IPS DF 6.9 (cell line): Measurements from ENCODE around the gene MICAL2.

ENCODE experiments used
- DNase-seq: peaks from one replicate; pipeline ENCODE4 v3.0.0-alpha.2; 2013; ENCODE audit warnings: low read depth, low spot score
- H3K27ac ChIP-seq: one replicate; pipeline ENCODE4 v1.5.1; 2013; ENCODE audit warnings: low read length, control low read depth
- H3K27me3 ChIP-seq: 2 replicates; pipeline ENCODE4 v1.6.1; 2013; ENCODE audit warnings: mild to moderate bottlenecking, low read length; ENCODE audit not compliant: control insufficient read depth, insufficient read depth
- H3K36me3 ChIP-seq: 2 replicates; pipeline ENCODE4 v1.6.1; 2013; ENCODE audit warnings: low read length; ENCODE audit not compliant: control insufficient read depth, insufficient read depth
- H3K4me1 ChIP-seq: 2 replicates; pipeline ENCODE4 v1.6.1; 2013; ENCODE audit warnings: low read length; ENCODE audit not compliant: control insufficient read depth, insufficient read depth
- H3K4me3 ChIP-seq: 2 replicates; pipeline ENCODE4 v1.5.1; 2013; ENCODE audit warnings: mild to moderate bottlenecking, low read length
- H3K9me3 ChIP-seq: 2 replicates; pipeline ENCODE4 v1.6.1; 2013; ENCODE audit warnings: low read length, inconsistent platforms; ENCODE audit not compliant: control insufficient read depth, insufficient read depth
- WGBS: extraction: QIAGEN DNeasy Blood & Tissue Kit; methylation state at CpG from one replicate; pipeline ENCODE4 v1.1.7; 2013; ENCODE audit warnings: mixed read lengths, missing lambda C conversion rate; ENCODE audit not compliant: insufficient read length, insufficient coverage; 5-methylcytosine and 5-hydroxymethylcytosine counted together

MICAL2 gene

DNA sequence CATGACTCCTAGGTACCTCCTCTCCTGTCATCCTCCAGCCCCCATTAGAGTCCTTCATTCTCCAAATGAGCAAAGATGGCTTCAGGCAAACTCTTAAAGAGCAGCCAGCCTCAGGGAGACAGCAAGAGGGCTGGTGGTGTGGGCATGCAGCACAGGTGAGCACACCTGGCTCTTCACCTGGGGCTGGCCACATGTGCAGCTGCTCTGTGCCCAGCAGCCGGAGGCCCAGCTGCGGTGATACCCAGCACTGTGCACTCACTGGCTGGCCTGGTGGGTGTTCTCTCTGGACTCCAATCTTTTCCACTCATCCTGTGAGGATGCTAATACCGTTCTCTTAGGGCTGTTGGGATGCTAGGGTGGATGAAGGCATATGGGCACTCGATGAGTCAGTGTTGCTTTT is 160.9 kb downstream of the MICAL2 start:
- WGBS = no CpG with 5 or more reads among the region's 4 CpGs

DNA sequence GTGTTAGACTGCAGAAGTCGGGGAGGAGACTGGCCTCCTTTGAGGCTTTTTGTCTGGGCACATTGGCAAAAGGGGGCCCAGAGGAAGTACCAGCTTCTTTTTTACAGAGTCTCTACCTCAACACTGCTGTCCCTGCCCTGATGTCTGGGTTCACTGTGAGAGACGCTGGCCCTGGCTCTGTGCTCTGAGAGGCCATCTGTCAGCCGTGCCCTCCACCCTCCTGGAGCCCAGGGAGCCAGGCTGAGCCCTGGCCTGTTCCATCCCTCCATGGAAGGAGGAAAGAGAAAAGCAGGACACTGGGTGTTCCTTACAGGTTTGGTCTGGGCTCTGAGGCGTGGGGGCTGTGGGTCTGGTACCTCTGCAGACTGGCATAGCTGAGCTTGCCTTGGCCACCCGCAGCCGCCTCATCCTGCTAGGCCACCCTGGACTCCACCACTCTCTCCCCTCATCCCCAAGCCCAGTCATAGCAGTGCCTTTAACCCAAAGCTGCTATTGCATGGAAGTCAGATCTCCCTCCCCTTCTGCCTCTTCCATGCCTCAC is 161.5 kb downstream of the MICAL2 start:
- DNase-seq = no peak
- Histone ChIP-seq H3K4me3 (no peak overlapping the region), H3K36me3 (no peaks in the 10 kb centered on the region), H3K9me3 (no peaks in the 10 kb centered on the region), H3K27me3 (no peaks in the 10 kb centered on the region), H3K4me1 (no peaks in the 10 kb centered on the region), H3K27ac (no peak overlapping the region)
- WGBS = no CpG with 5 or more reads among the region's 6 CpGs

More for the DNA sequence above, 160.9 kb downstream of the MICAL2 start:
- no peak overlapping the region for H3K4me3 ChIP-seq
- no peaks in the 10 kb centered on the region for H3K4me1 ChIP-seq
- H3K36me3 ChIP-seq = no peaks in the 10 kb centered on the region
- no peaks in the 10 kb centered on the region for H3K9me3 ChIP-seq
- DNase-seq = no peak
- no peak overlapping the region for H3K27ac ChIP-seq
- H3K27me3 ChIP-seq = no peaks in the 10 kb centered on the region

DNA sequence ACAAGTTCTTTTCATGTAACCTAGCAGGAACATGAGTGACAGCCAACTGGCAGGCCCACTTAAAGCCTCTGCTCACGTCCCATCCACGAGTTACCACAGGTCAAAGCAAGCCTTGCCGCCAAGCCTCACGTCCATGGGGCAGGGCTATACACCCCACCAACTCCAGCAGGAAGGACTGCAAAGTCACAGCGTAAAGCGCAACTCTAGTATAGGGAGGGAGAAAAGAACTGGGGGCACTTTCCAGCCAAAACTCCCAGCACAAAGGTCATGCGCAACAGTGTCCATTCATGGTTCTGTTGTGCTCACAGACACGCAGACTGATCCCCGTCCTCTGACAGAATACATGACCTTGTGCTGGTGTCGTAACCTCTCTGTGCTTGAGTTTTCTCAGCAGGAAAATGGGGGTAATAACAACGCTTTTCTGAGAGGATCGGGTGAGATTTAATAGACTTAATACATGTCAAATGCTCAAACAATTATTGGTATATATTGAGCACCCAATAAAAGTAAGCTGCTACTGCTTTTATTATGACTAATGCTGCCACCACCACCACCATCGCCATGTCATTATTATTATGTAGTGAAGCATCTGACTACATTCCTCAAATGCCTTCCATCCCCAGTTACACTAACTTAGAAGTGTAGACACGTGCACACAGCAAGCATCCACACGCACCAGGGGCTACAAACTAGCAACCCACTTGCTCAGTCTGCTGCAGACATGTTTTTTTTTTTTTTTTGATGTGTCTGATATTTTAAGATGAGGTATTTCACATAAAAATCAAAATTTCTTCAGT is 162.6 kb downstream of the MICAL2 start:
- no peaks in the 10 kb centered on the region for H3K4me1 ChIP-seq
- WGBS = no CpG with 5 or more reads among the region's 15 CpGs
- no peak overlapping the region for H3K4me3 ChIP-seq
- DNase-seq = no peak
- no peaks in the 10 kb centered on the region for H3K36me3 ChIP-seq
- no peak overlapping the region for H3K27ac ChIP-seq
- no peaks in the 10 kb centered on the region for H3K27me3 ChIP-seq
- no peaks in the 10 kb centered on the region for H3K9me3 ChIP-seq

DNA sequence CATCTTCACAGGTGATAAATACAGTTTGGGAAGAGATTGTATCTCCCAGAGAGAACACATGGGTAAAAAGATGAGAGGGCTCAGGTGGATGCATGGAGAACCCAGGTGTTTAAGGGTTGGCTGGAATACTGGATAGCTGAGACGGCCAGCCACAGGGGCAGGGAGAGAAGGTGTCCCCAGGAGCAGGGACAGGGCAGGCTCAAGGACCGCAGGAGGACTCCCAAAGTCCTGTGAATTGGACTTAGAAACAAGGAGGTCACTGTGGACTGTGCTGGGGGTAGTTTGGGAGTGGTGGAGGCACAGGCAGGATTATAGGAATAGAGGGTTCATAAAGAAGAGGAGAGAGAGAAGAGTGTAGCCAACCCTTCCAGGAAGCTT is 163.2 kb downstream of the MICAL2 start:
- DNase-seq = no peak
- no CpG with 5 or more reads among the region's 2 CpGs for WGBS
- Histone ChIP-seq H3K27me3 (no peaks in the 10 kb centered on the region), H3K4me1 (no peaks in the 10 kb centered on the region), H3K36me3 (no peaks in the 10 kb centered on the region), H3K27ac (no peak overlapping the region), H3K4me3 (no peak overlapping the region), H3K9me3 (no peaks in the 10 kb centered on the region)

DNA sequence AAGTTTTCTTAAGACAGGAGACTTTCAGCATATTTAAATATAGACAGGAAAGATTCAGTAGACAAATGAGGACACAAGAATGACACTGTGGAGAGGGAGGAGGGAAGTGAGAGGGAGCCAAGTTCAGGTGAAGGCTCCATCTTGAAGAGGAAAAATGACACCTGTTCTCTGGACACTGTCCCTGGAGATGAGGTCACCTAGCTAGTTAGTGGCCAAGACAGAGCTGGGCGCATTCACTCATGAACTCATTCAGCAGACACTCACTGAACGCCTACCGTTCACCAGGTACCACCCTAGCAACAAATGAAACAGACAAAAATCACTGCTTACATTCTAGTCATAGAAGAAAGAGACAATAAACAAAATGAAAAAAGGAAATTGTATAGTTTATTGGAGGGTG is 163.7 kb downstream of the MICAL2 start:
- no peak overlapping the region for H3K27ac ChIP-seq

DNA sequence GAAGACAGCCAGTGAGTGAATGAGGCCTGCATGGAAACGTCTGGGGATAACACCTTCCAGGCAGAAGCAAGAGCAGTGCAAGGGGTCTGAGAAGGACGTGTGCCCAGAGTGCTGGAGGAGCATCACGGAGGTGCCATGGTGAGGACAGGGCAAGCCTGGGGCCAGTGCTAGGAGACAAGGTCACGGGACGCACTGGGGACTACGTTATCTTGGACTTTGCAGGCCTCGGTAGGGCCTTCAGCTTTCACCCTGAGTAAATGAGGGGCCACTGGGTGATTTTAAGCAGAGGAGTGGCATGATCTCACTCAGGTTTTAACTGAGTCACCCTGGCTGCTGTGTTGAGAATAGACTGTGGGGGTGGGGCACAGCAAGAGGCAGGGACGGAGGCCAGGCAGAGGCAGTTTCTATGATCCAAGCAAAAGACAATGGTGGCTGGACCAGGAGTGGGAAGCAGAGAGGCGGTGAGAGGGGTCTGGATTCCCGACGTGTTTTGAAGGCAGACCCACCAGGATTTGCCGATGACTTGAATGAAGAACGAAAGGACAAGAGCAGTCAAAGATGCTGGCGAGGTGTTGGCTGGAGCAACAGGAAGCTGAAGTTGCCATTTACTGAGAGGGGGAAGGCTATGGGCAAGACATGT is 164.3 kb downstream of the MICAL2 start:
- WGBS = no CpG with 5 or more reads among the region's 14 CpGs
- H3K4me1 ChIP-seq = no peaks in the 10 kb centered on the region

More for the DNA sequence above, 163.7 kb downstream of the MICAL2 start:
- no peak for DNase-seq
- Histone ChIP-seq H3K36me3 (no peaks in the 10 kb centered on the region), H3K27me3 (no peaks in the 10 kb centered on the region), H3K9me3 (no peaks in the 10 kb centered on the region), H3K4me3 (no peak overlapping the region), H3K4me1 (no peaks in the 10 kb centered on the region)
- no CpG with 5 or more reads among the region's 3 CpGs for WGBS

DNA sequence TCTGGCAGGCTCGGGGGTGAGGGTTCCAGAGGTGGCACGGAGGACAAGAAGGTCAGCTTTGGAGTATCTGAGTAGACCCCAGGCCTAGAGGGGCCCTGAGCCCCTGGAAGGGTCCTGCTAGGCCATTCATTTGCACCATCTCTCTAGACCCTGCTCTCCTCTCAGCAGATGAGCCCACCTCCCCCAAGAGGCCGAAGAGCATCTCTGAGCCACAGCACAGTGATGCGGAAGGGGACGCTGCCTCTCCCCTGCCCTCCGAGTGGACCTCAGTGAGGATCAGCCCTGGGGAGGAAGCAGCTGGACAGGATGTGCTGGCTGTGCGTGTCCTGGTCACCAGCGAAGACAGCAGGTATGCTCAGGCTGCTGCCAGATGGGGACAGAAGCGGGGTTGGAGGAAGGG is 165.4 kb downstream of the MICAL2 start:
- no peaks in the 10 kb centered on the region for H3K9me3 ChIP-seq
- no peak for DNase-seq
- no peaks in the 10 kb centered on the region for H3K4me1 ChIP-seq
- no peaks in the 10 kb centered on the region for H3K27me3 ChIP-seq
- no peak overlapping the region for H3K4me3 ChIP-seq
- no peak overlapping the region for H3K27ac ChIP-seq
- WGBS = no CpG with 5 or more reads among the region's 9 CpGs
- no peaks in the 10 kb centered on the region for H3K36me3 ChIP-seq

More for the DNA sequence above, 164.3 kb downstream of the MICAL2 start:
- DNase-seq = no peak
- H3K9me3 ChIP-seq = no peaks in the 10 kb centered on the region
- H3K27ac ChIP-seq = no peak overlapping the region
- H3K4me3 ChIP-seq = no peak overlapping the region
- no peaks in the 10 kb centered on the region for H3K27me3 ChIP-seq
- H3K36me3 ChIP-seq = no peaks in the 10 kb centered on the region

DNA sequence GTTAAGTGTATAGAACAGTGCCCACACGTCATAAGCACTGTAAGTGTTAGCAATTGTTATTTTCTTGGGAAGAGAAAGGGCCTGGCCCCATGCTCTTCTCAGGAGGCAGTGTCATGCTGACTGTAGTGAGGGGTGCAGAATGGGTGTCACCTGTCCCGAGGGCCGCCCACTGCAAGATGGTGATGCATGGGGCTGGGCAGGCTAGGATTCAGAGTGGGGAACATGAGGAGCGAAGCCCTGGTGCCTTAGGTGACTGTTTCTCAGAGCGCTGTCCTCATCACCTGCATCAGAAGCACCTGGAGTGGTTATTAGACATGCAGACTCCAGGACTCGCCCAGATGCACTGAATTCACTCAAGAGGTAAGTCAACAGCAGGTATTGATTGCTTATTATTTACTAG is 166.0 kb downstream of the MICAL2 start:
- Histone ChIP-seq H3K27ac (no peak overlapping the region), H3K36me3 (no peaks in the 10 kb centered on the region), H3K27me3 (no peaks in the 10 kb centered on the region), H3K4me1 (no peaks in the 10 kb centered on the region), H3K4me3 (no peak overlapping the region), H3K9me3 (no peaks in the 10 kb centered on the region)
- no CpG with 5 or more reads among the region's 6 CpGs for WGBS
- DNase-seq = no peak

DNA sequence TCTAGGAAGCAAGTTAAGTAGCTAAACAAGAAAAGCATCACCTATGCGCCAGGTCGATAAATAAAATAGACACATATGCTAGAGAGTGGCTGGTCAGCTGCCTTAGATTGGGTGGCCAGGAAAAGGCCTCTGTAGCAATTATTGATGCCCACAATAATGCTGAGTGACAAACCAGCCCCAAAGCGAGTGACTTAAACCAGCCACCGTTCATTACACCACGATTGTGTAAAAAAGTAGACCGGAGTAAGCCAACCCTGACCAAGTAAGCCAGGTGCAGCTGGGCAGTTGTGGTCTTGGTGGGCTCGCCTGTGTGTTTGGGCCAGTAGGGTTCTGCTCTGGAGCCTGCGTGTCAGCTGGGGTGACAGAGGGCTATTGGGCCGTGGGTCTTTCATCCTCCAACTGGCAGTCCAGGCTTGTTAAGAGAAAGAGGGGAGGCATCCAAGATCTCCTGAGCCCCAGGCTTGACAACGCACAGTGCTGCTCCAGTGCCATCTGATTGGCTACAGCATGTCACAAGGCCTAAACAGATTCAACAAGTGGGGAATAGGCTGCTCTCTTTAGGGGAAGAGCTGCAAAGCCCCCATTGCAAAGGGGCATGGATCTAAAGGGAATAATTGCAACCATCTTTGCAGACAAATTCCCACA is 166.6 kb downstream of the MICAL2 start:
- H3K4me3 ChIP-seq = no peak overlapping the region
- no peaks in the 10 kb centered on the region for H3K27me3 ChIP-seq
- no peak for DNase-seq
- H3K27ac ChIP-seq = no peak overlapping the region
- H3K4me1 ChIP-seq = no peaks in the 10 kb centered on the region
- no peaks in the 10 kb centered on the region for H3K9me3 ChIP-seq
- no peaks in the 10 kb centered on the region for H3K36me3 ChIP-seq
- WGBS = no CpG with 5 or more reads among the region's 10 CpGs

DNA sequence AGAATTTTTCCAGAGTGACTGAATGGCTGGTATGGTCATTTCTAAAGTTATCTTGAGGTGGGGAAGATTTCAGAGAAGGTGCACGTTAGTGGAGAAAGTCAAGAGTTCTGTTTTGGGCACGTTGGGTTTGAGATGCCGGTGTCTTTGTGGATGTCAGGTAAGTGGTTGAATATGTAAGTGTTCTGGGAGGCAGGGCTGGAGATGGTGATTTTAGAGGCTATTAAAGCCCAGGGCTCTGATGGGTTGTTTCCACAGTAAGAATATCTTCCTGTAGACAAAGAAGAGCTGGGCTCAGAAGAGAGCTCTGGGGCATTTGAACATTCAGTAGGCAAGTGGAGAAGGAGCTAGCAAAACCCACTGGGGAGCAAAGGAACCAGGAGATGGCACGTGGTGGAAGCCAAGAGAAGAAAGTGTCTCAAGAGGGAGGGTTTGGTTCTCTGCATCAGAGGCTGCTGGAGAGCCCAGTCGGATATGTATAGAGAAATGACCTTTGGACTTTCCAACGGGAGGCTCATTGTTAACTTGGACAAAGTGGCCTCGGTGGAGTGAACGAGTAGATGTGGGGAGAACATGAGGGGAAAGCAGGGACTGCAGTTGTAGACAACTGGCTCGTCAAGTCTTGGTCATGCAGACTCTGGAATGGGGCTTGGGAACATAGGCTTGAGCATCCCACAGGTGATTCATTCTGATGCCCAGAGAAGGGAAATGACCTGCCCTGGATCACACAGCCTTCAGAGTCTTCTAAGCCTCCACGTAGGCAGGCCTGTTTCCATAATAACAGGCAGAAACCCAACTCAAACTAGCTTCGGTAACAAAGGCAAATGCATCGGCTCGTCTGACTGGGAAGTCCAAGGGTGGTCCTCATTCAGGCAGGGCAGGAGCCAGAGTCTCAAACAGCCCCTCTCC is 168.6 kb downstream of the MICAL2 start:
- Histone ChIP-seq H3K36me3 (no peaks in the 10 kb centered on the region), H3K27ac (no peak overlapping the region), H3K27me3 (no peaks in the 10 kb centered on the region), H3K4me3 (no peak overlapping the region), H3K4me1 (no peaks in the 10 kb centered on the region), H3K9me3 (no peaks in the 10 kb centered on the region)
- no CpG with 5 or more reads among the region's 13 CpGs for WGBS
- no peak for DNase-seq
